Measurements from ENCODE around the gene TRAK1.

The TRAK1 gene

GRCh38 chr3:42157540-42158538, 66.7 kb downstream of the TRAK1 start:
- DNase-seq (ENCODE audit: low spot score), result no peak

DNA sequence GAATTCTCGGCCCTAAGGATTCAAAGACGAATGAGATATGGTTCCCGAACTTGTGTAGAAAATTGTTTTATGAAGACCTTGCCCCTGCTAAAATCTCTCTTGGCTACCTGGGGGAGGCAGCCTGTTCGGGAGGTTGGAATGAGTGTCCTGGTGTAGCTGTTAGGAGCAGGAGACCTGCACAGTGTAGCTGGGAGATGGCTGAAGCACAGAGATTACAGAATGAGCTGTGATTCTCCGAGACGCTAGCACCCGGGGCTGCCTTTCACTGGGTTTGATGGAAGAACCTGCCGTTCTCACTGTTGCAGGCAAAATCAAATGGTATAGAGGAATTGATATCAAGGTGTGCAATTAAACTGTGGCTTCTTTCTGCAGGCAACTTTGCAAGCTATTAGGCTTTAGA, 68.0 kb downstream of the TRAK1 start:
- DNase-seq (ENCODE audit: low spot score), result no peak

GRCh38 chr3:42159706-42160472, 68.7 kb downstream of the TRAK1 start:
- DNase-seq (ENCODE audit: low spot score), result peak; percentile 49

DNA sequence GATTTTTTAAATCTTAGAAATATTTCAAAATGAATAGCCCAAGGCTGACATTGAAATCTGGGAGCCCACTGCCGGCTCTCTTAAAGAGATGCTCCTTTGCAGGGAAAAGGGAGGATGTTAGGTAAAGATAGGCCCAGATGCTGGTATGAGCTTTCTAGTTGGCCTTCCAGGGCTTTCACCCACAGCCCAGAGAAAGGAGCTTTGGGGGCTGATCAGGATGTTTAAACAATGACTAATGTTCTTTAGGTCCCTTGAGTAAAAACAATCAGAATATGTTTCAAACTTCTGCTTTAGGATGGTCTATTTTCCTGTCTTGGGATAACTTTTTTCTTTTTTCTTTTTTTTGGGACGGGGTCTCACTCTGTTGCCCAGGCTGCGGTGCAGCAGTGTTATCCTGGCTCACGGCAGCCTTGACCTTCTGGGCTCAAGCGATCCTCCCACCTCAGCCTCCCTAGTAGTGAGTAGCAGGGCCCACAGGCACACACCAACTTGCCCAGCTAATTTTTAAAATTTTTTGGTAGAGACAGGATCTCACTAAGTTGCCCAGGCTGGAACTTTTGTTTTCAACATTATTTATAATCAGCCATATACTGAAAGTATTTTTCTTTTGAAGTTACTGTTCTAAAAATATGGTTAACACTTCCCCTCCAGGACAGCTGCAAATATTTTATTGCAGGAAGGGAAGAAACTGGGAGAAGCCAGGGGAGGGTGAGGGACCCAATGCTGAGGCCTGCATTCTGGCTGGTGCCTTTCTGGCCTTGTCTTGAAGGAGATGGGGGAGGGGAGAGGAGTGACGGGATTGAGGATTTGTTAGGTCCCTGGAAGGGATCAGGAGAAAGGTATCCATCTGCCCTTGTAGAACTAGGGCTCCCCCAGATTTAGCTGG, 70.1 kb downstream of the TRAK1 start:
- no peak for DNase-seq (ENCODE audit: low spot score)

GRCh38 chr3:42162462-42162861, 71.3 kb downstream of the TRAK1 start:
- no peak for DNase-seq (ENCODE audit: low spot score)

- no peak for DNase-seq (ENCODE audit: low spot score)
These were observed 72.6 kb downstream of the TRAK1 start for GRCh38 chr3:42163622-42164244.

DNA sequence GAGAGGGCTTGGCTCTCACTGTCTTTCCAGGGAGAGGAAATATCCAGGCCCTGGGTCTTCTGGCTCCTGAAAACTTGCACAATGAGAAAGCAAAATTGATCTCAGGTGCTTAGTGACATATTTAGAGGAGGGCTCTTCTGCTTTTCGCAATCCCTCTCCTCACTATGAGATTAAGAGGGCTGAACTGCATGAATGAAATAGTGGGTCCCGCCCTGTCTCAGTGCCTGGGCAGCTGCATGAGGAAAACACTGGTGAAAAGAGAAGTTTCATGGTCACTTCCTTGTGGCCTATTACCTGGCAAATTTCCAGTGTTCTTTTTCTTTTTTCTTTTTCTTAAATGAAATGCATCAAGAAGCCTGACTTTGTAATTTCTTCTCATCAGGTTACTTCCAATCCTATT, 73.5 kb downstream of the TRAK1 start:
- no peak for DNase-seq (ENCODE audit: low spot score)

DNA sequence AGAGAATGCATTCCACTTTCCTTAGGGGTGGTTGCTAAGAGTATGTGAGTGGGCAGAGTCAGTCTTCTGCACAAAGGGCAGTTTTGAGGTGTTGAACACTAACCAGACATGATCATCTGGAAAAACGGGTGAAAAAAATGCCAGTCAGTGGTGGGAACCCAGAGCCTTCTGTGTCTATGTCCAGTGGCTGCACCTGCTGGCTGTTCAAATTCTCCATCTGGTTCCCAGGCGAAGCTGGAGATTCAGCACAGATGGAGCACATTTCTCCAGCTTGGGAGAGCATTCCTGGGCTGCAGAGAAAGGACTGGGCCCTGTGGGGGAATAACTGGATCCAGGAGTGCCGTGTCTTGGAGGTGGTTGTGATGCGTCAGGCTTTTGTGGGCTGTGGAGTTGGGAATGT, 74.1 kb downstream of the TRAK1 start:
- no peak for DNase-seq (ENCODE audit: low spot score)

DNA sequence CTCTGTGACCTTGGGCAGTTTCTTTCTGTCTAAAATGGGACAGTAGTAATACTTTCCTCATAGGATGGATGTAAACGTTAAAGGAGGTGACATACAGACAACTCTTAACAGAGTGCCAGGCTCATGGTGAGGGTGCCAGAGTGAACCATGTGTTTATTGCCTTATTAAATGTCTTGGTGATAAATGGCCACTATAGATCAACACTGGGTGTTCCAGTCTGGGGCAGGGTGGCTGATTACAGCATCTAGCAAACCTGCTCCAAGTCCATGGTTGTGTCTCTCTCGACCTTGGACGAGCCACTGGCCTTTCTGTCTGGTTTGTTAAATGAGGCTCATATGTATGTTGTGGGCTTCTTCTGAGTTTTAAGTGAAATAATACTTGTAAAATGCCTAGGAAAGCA, 75.1 kb downstream of the TRAK1 start:
- no peak for DNase-seq (ENCODE audit: low spot score)

- no peak for DNase-seq (ENCODE audit: low spot score)
These were observed 75.6 kb downstream of the TRAK1 start for GRCh38 chr3:42166662-42167300.

DNA sequence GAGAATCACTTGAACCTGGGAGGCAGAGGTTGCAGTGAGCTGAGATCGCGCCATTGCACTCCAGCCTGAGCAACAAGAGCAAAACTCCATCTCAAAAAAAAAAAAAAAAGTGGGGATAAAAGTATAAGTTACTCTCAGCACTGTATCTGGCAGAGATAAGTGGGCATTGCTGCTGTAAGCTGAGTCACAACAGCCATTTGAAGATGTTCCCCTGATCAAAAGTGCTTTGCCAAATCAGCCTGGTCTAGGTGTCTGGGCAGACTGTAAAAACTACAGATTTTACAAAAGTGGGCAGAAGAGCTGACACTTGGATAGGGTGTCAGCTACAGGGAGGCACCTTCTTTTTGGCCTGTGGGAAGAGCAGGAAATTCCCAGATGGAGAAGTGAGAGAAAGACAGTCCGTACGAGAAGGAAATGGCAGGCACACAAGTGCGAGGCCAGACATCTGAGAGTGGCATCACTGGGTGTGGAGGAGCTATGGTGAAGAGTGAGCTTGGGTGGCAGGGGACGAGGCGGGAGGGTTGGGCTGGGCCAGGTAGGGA, 78.5 kb downstream of the TRAK1 start:
- DNase-seq (ENCODE audit: low spot score), result no peak

DNA sequence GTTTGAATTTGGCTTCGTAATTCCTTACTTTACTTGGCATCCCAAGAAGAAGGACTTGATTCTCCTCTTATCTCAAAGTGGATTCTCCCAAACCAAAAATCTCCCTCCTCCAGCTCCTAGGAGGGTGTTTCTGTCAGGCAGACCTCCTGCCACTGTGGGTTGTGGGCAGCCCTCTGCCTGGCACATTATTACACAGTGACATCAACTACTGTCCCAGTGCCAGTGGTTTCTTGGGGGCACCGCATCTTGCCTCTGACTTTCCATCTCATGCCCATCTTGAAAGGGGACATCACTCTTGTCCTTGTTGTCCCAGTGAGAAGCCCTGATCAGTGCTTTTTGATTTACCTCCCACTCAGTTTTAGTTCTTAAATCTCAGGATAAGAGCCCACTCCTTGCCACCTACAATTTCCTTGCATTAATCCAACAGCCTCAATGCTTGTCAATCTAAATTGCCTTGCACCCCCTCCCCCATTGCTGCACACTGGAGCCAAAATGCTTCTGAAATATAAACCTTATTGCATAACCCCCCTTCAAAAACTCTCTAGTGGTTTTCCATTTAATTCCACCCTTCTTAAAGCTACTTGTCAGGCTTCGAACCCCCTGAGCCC, 81.0 kb downstream of the TRAK1 start:
- DNase-seq (ENCODE audit: low spot score), result no peak

DNA sequence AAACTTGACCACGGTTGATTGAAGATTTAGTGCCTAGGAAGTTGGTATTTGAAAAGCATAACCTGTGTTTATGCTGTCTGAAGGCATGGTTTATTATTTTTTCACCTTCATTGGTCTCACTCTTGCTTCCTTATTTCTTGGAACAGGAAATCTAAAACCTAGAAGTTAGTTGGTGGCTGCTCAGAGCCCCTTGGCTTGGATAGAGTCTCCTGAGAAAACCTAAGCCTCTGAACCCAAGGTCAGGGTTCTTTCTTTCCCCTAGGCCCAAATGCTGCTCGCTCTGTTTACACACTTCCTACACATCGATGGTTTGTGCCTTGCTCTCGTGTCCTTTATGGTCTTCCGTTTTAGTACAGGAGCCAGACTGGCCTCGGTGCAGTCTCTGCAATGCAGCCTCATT, 82.2 kb downstream of the TRAK1 start:
- DNase-seq (ENCODE audit: low spot score), result no peak

- DNase-seq (ENCODE audit: low spot score), result no peak
These were observed 83.7 kb downstream of the TRAK1 start for GRCh38 chr3:42174679-42175385.

DNA sequence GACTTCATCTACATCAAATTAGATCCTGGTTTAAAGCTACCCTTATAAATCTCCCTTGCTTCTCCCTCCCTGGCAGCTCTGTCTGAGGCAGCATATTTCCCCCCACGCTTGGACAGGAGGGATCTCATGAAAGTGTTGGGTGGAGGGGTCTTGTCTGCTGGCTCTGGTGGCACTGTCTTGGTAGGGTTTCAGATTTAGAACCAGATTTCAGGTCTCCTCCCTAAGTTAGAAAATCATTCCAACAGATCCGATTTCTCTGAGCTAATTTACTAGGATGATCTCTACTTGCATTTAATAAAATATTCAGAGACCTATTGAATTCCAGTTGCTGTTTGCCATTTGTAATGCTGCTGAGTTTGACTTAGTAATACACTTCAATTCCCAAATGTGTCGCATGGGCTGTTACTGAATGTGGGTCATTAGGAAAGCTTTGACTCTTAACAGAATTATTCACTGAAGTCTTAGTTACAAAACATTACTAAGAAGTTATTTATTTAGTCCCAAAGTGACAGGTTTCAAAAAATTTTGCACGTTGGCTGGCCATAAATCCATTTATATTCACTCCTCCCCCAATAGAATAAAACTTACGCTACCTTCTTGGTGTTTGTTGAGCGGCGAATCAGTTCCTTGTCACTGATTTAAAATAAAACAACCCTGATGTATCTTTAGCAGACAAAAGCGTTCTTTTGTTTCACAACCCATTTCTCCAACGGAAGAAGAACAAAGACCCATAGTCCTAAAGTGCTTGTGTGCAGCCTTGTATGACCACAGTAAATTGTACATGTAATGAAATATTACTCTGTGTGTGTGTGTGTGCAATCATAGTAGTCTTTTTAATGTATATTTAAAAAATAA, 84.5 kb downstream of the TRAK1 start:
- DNase-seq (ENCODE audit: low spot score), result no peak

GRCh38 chr3:42176242-42177034, 85.3 kb downstream of the TRAK1 start:
- no peak for DNase-seq (ENCODE audit: low spot score)

DNA sequence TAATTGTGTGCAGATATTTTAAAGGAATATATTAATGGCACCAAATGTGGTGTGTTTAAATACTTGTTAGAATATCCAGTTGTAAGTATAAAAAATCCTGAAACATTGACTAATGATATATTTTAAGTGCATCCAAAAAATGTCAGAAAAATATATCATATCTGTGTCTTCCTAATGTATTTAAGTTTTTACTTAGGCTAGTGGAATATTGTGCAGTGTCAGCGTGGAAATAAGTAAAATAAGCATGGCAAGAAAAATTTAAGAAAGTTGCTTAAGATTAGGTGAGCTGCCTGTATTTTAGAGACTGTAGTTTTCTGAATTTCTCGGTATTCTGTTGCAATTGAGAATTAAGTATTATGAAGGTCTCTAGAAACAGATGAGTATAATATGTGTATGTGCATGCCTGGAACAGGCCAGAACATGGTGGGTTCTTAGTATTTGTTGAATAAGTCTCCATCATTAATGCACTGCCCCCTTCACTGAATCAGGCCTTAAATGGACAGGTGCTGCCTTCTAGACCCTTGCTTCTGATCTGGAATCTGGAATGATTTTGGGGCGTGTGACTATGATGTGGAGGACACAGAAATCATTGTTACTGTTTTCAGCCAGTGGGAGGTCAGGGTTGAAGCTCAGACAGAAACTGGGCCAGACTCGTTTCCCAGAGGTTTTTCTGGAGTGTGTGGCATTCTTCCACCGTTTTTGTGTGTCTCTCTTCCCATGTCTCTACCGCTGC, 86.1 kb downstream of the TRAK1 start:
- no peak for DNase-seq (ENCODE audit: low spot score)

All from D341Med (cell line).